DOHH2 (cell line): ENCODE measurements around the gene INF2.

ENCODE experiments used
- H3F3A ChIP-seq: fragments of 200-600 bp; sonication (generic), shearing (Covaris generic); 2 replicates; pipeline ENCODE4 v1.6.0; 2016; ENCODE audit warnings: antibody characterized with exemption, mild to moderate bottlenecking; ENCODE audit not compliant: control insufficient read depth, insufficient read depth
- H3K27ac ChIP-seq: fragments of 200-600 bp; sonication (generic); 2 replicates; pipeline ENCODE4 v1.5.1; 2014; ENCODE audit warnings: low read depth, mild to moderate bottlenecking, low read length, moderate library complexity
- H3K27me3 ChIP-seq: fragments of 200-600 bp; sonication (generic); 2 replicates; pipeline ENCODE4 v1.6.1; 2014; ENCODE audit warnings: mild to moderate bottlenecking, low read length, mixed read lengths; ENCODE audit not compliant: control insufficient read depth
- H3K36me3 ChIP-seq: fragments of 200-600 bp; sonication (generic); 2 replicates; pipeline ENCODE4 v1.6.1; 2014; ENCODE audit warnings: mild to moderate bottlenecking, low read length, moderate library complexity, mixed read lengths; ENCODE audit not compliant: control insufficient read depth
- H3K4me1 ChIP-seq: fragments of 200-600 bp; sonication (generic); 2 replicates; pipeline ENCODE4 v1.6.1; 2014; ENCODE audit warnings: mild to moderate bottlenecking, low read length, mixed read lengths; ENCODE audit not compliant: control insufficient read depth
- H3K4me2 ChIP-seq: fragments of 200-600 bp; sonication (generic); 2 replicates; pipeline ENCODE4 v1.6.0; 2014; ENCODE audit warnings: mild to moderate bottlenecking, low read length, moderate library complexity
- H3K4me3 ChIP-seq: fragments of 200-600 bp; sonication (generic); 2 replicates; pipeline ENCODE4 v1.5.1; 2014; ENCODE audit warnings: mild to moderate bottlenecking, low read length, mixed read lengths
- H3K79me2 ChIP-seq: fragments of 200-600 bp; sonication (generic); 2 replicates; pipeline ENCODE4 v1.6.1; 2014; ENCODE audit warnings: mild to moderate bottlenecking, low read length, mixed read lengths; ENCODE audit not compliant: control insufficient read depth
- H3K9me2 ChIP-seq: fragments of 200-600 bp; sonication (generic); replicated peaks from 2 replicates; pipeline ENCODE4 v1.6.1; 2014; ENCODE audit warnings: mild to moderate bottlenecking, low read length, mixed read lengths; ENCODE audit not compliant: control insufficient read depth
- H3K9me3 ChIP-seq: fragments of 200-600 bp; sonication (generic); 2 replicates; pipeline ENCODE4 v1.6.1; 2014; ENCODE audit warnings: antibody characterized with exemption, low read length, mixed read lengths; ENCODE audit not compliant: control insufficient read depth, insufficient read depth
- H4K20me1 ChIP-seq: fragments of 200-600 bp; sonication (generic); 2 replicates; pipeline ENCODE4 v1.6.0; 2014; ENCODE audit warnings: low read depth, mild to moderate bottlenecking, antibody characterized with exemption, low read length, moderate library complexity; ENCODE audit not compliant: control insufficient read depth, insufficient read depth
- CTCF ChIP-seq: fragments of 200-600 bp; sonication (generic); IDR thresholded peaks from one replicate; pipeline ENCODE4 v1.5.1; 2014; ENCODE audit warnings: antibody characterized with exemption, mild to moderate bottlenecking, low read depth, low read length; ENCODE audit not compliant: poor library complexity, severe bottlenecking
- EZH2phosphoT487 ChIP-seq: fragments of 200-600 bp; sonication (generic); IDR thresholded peaks from 2 replicates; pipeline ENCODE4 v1.6.1; 2017; ENCODE audit warnings: borderline replicate concordance, mild to moderate bottlenecking, antibody characterized with exemption, low read length, moderate library complexity, mixed read lengths

Gene INF2

DNA sequence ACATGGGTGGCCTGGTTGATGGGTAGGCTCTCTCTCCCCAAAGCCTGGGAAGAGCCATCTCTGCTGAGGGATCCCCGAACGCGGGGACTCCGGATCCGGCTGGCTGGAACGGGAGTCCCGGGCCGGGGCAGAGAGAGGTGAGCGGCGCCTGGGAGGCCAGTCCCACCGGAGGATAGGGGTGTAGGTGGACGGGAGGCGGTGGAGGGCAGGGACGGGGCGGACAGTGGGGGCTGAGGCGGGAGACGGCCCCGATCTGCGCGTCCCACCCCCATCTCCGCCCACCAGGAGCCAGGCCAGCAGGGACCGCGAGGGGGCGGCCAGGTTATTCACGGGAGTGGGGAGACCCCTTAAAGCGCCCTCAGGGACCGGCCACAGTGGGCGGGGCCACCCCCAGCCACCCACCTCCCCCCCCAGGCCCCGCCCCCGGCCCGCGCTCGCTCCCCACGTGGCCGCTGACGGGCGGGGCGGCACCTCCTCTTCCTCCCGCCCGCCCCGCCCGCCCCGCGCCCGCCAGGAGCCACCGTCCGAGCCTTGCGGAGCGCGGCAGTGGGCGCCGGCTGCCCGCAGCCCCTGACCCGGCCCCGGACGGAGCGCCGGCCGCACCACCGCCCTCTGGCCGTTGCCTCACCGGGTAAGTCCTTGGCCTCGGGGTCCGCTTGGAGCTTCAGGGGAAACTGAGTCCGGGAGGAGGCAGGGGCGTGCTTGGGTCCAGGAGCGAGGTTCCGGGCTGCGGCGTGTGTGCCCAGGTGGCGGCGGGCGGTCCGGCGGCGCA is at the start of gene INF2:
Gene INF2 (plus strand): TSS at position 510 of the 772 bp plus-strand sequence. CDS start 11,748 bp downstream, outside the sequence.
- Histone ChIP-seq H3K4me3 (peak within 1 kb of the TSS; percentile 79), H3F3A (peaks cover 5% of the 10 kb centered on the region), H3K4me2 (peak within 1 kb of the TSS; percentile 76), H3K27me3 (no peaks in the 10 kb centered on the region), H3K36me3 (peaks cover 16% of the 10 kb centered on the region), H3K9me3 (no peaks in the 10 kb centered on the region), H3K27ac (no peak within 1 kb of the TSS), H3K4me1 (peaks cover 61% of the 10 kb centered on the region), H4K20me1 (0 out of 2 replicates have a peak, but pooled peaks cover 6% of the 10 kb centered on the region), H3K79me2 (peaks cover 47% of the 10 kb centered on the region), H3K9me2 (no peaks in the 10 kb centered on the region)
- TF ChIP-seq EZH2phosphoT487 (no peak), CTCF (no peak)

GRCh38 chr14:104639885-104640548 is 49.4 kb upstream of the INF2 start:
- H3K9me3 ChIP-seq, result no peaks in the 10 kb centered on the region
- no peaks in the 10 kb centered on the region for H3K36me3 ChIP-seq
- H3K9me2 ChIP-seq, result no peaks in the 10 kb centered on the region
- no peak overlapping the region for H3K4me3 ChIP-seq
- TF ChIP-seq CTCF, result peak; percentile 94
- TF ChIP-seq EZH2phosphoT487, result no peak
- H3K79me2 ChIP-seq, result no peaks in the 10 kb centered on the region
- no peak overlapping the region for H3K27ac ChIP-seq
- no peaks in the 10 kb centered on the region for H3F3A ChIP-seq
- H4K20me1 ChIP-seq, result no peaks in the 10 kb centered on the region
- H3K4me1 ChIP-seq, result no peaks in the 10 kb centered on the region
- H3K27me3 ChIP-seq, result no peaks in the 10 kb centered on the region
- H3K4me2 ChIP-seq, result no peak overlapping the region

- Histone ChIP-seq H3K9me3 (no peaks in the 10 kb centered on the region), H3K36me3 (no peaks in the 10 kb centered on the region), H3F3A (no peaks in the 10 kb centered on the region), H3K27me3 (no peaks in the 10 kb centered on the region), H4K20me1 (no peaks in the 10 kb centered on the region), H3K4me2 (no peak overlapping the region), H3K9me2 (no peaks in the 10 kb centered on the region), H3K79me2 (no peaks in the 10 kb centered on the region), H3K4me1 (no peaks in the 10 kb centered on the region), H3K4me3 (no peak overlapping the region), H3K27ac (no peak overlapping the region)
- TF ChIP-seq EZH2phosphoT487 (no peak), CTCF (no peak)
Measured at GRCh38 chr14:104640681-104641080, 48.7 kb upstream of the INF2 start.
